ENCODE measurements around the gene MEIS2.

- TF ChIP-seq, protein P1, sequence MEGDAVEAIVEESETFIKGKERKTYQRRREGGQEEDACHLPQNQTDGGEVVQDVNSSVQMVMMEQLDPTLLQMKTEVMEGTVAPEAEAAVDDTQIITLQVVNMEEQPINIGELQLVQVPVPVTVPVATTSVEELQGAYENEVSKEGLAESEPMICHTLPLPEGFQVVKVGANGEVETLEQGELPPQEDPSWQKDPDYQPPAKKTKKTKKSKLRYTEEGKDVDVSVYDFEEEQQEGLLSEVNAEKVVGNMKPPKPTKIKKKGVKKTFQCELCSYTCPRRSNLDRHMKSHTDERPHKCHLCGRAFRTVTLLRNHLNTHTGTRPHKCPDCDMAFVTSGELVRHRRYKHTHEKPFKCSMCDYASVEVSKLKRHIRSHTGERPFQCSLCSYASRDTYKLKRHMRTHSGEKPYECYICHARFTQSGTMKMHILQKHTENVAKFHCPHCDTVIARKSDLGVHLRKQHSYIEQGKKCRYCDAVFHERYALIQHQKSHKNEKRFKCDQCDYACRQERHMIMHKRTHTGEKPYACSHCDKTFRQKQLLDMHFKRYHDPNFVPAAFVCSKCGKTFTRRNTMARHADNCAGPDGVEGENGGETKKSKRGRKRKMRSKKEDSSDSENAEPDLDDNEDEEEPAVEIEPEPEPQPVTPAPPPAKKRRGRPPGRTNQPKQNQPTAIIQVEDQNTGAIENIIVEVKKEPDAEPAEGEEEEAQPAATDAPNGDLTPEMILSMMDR (IDR thresholded peaks at IDR 0.05; ENCODE audit: low read length) = no peak
- TF ChIP-seq EZH2 (IDR thresholded peaks at IDR 0.05; ENCODE audit: borderline replicate concordance, low read length) = no peak
These were observed 41.9 kb downstream of the MEIS2 start for GRCh38 chr15:37058316-37058985.

All from OCI-LY1 (cell line).